CD14-positive monocyte (primary cell): Measurements from ENCODE around the gene LAMTOR4. TPM values are rescaled to one million over a fixed set of nuclear protein-coding genes. Genes with fewer than 3 reads are reported as not detected.
A peak's percentile ranks its signal among the peaks of the same experiment; 100 is the strongest.

Experiments
- DNase-seq, 3 donors: peaks; one replicate each; pipeline ENCODE4 v3.0.0-alpha.2; 2011 to 2022
- H2AFZ ChIP-seq: 2 replicates; pipeline ENCODE4 v1.6.0; 2012; ENCODE audit warnings: mild to moderate bottlenecking, low read depth, low read length, inconsistent platforms; ENCODE audit not compliant: insufficient read depth, poor library complexity, severe bottlenecking
- H3K27ac ChIP-seq, 2 donors: 1 replicate in 1 of 2; 2 replicates in 1 of 2; pipeline ENCODE4 v1.5.1; 2012 to 2013; ENCODE audit warnings: low read length in 2 of 2, control low read depth in 1 of 2, inconsistent platforms in 1 of 2, low read depth in 1 of 2, mild to moderate bottlenecking in 1 of 2
- H3K27me3 ChIP-seq, 2 donors: one replicate each; pipeline versions ENCODE4 v1.6.0 to v1.6.1; 2011 to 2013; ENCODE audit warnings: low read length in 2 of 2; ENCODE audit not compliant: control insufficient read depth in 2 of 2, insufficient read depth in 2 of 2
- H3K36me3 ChIP-seq, 2 donors: replicated peaks in 1 of 2; 1 replicate in 1 of 2; 2 replicates in 1 of 2; pipeline versions ENCODE4 v1.5.1 to v1.6.1; 2012 to 2013; ENCODE audit warnings: low read length in 2 of 2, control low read depth in 1 of 2, inconsistent platforms in 1 of 2, mild to moderate bottlenecking in 1 of 2; ENCODE audit not compliant: insufficient read depth in 2 of 2, control insufficient read depth in 1 of 2
- H3K4me1 ChIP-seq, 2 donors: 1 replicate in 1 of 2; 2 replicates in 1 of 2; pipeline versions ENCODE4 v1.5.1 to v1.6.1; 2012 to 2013; ENCODE audit warnings: low read length in 2 of 2, control low read depth in 1 of 2, inconsistent platforms in 1 of 2, mild to moderate bottlenecking in 1 of 2, moderate library complexity in 1 of 2; ENCODE audit not compliant: insufficient read depth in 2 of 2, control insufficient read depth in 1 of 2
- H3K4me2 ChIP-seq: replicated peaks from 2 replicates; pipeline ENCODE3; 2012; ENCODE audit warnings: low read length, moderate library complexity, mild to moderate bottlenecking; ENCODE audit not compliant: poor library complexity, severe bottlenecking; ENCODE audit errors: extremely low read depth
- H3K4me3 ChIP-seq, 3 experiments: fragments of 200-600 bp in 1 of 3; sonication (generic) in 1 of 3; replicated peaks in 1 of 3; 1 replicate in 2 of 3; 2 replicates in 1 of 3; pipeline ENCODE4 v1.5.1; 2011 to 2013; ENCODE audit warnings: low read length in 3 of 3, mild to moderate bottlenecking in 3 of 3, control low read depth in 2 of 3, low read depth in 2 of 3, inconsistent platforms in 1 of 3, moderate library complexity in 1 of 3
- H3K79me2 ChIP-seq: 2 replicates; pipeline ENCODE4 v1.6.0; 2012; ENCODE audit warnings: mild to moderate bottlenecking, control low read depth, inconsistent platforms, low read length, moderate library complexity; ENCODE audit not compliant: insufficient read depth
- H3K9ac ChIP-seq: 2 replicates; pipeline ENCODE4 v1.6.0; 2017; ENCODE audit warnings: low read length, mild to moderate bottlenecking; ENCODE audit not compliant: insufficient read depth, poor library complexity, severe bottlenecking
- H3K9me3 ChIP-seq, 2 donors: replicated peaks in 1 of 2; 1 replicate in 1 of 2; 2 replicates in 1 of 2; pipeline versions ENCODE4 v1.5.1 to v1.6.1; 2012 to 2013; ENCODE audit warnings: low read length in 2 of 2, control low read depth in 1 of 2; ENCODE audit not compliant: control insufficient read depth in 1 of 2, insufficient read depth in 1 of 2
- H4K20me1 ChIP-seq: 2 replicates; pipeline ENCODE4 v1.6.0; 2012; ENCODE audit warnings: mild to moderate bottlenecking, low read length, control low read depth, moderate library complexity; ENCODE audit not compliant: insufficient read depth
- H3K27ac Mint-ChIP-seq, 7 donors: one replicate each; pipeline ENCODE4 v1.8.0; 2020; ENCODE audit warnings: mild to moderate bottlenecking in 7 of 7, mixed read lengths in 7 of 7, moderate library complexity in 6 of 7, inconsistent platforms in 2 of 7
- H3K27me3 Mint-ChIP-seq, 3 donors: one replicate each; pipeline ENCODE4 v1.8.0; 2021 to 2022; ENCODE audit warnings: low read depth in 3 of 3, mild to moderate bottlenecking in 3 of 3, mixed read lengths in 3 of 3, moderate library complexity in 3 of 3, inconsistent platforms in 1 of 3
- H3K36me3 Mint-ChIP-seq, 2 donors: one replicate each; pipeline ENCODE4 v1.8.0; 2020; ENCODE audit warnings: mixed read lengths in 2 of 2, inconsistent platforms in 1 of 2, mild to moderate bottlenecking in 1 of 2
- H3K4me1 Mint-ChIP-seq: one replicate; pipeline ENCODE4 v1.8.0; 2020; ENCODE audit warnings: mild to moderate bottlenecking, mixed read lengths
- H3K4me3 Mint-ChIP-seq, 2 donors: one replicate each; pipeline ENCODE4 v1.8.0; 2020; ENCODE audit warnings: mild to moderate bottlenecking in 2 of 2, mixed read lengths in 2 of 2, moderate library complexity in 1 of 2
- H3K9me3 Mint-ChIP-seq, 7 donors: one replicate each; pipeline ENCODE4 v1.8.0; 2020 to 2022; ENCODE audit warnings: mixed read lengths in 7 of 7, mild to moderate bottlenecking in 6 of 7, moderate library complexity in 6 of 7, inconsistent platforms in 2 of 7
- WGBS: methylation state at CpG from one replicate; pipeline ENCODE4 v1.1.5; 2013; ENCODE audit warnings: missing lambda C conversion rate; ENCODE audit not compliant: insufficient coverage; 5-methylcytosine and 5-hydroxymethylcytosine counted together
- intact Hi-C, 2 donors: fragments of 100-400 bp; cut with micrococcal nuclease; formaldehyde crosslinking; loops; one replicate each; pipeline versions ENCODE4 v1.15.0 to v1.15.1; 2023
- polyA plus RNA-seq, 3 donors: library from polyadenylated mRNA; depleted of rRNA in 1 of 3; unstranded in 2 of 3; stranded (reverse) in 1 of 3; fragments of 300-500 nt in 2 of 3; fragments of >200 nt in 1 of 3; fragmentation: Illumina TruSeq in 2 of 3; gene quantifications; 1 replicate in 2 of 3; 2 replicates in 1 of 3; pipeline ENCODE4 v1.2.3, GENCODE V29; 2012 to 2021
- TF ChIP-seq, protein P1 (sequence below): fragments of 200-600 bp; IDR thresholded peaks from one replicate; pipeline ENCODE4 v1.8.0; 2022; ENCODE audit warnings: antibody characterized with exemption, mild to moderate bottlenecking

The LAMTOR4 gene
- polyA plus RNA-seq, 3 donors = 533 to 754 (median 621) TPM

DNA sequence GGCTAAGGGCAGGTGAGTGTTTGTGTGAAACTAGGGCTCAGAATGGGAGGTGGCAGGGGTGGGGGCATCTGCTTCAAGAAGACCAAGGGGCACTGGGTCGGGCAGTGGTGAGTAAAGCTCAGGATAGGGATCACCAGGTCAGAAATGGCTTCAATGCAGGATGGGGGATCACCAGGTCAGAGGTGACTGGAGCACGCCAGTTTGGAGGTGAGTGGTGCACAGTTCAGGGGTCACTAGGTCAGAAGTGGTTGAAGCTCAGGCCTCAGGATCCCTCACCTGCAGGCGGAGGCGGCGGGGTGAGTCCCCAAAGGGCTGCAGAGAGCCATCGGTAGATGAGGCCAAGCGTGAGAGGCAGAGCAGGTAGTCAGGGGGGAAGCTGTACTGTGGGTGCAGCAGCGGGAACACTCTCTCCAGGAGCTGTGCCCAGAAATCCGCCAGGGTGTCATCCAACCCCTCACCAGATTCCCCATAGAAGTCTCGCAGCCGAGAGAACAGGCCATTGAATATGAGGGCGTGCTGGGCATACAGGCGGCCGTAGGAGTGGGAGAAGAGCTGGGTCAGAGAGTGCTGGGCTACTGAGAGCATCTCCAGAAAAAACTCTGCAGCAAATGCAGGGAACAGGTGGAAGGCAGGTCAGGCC, 26.7 kb downstream of the LAMTOR4 start:
- H3K4me1 ChIP-seq = peaks cover 22 to 30% of the 10 kb centered on the region in 2 donors
- no peak overlapping the region for H2AFZ ChIP-seq
- Mint-ChIP-seq H3K4me3 (peak overlapping the region in 1 of 2 donors; percentile 31), H3K36me3 (peaks cover 3 to 11% of the 10 kb centered on the region in 2 donors), H3K4me1 (peaks cover 22% of the 10 kb centered on the region), H3K27me3 (peaks cover 33 to 52% (median 44%) of the 10 kb centered on the region in 3 donors), H3K9me3 (peaks cover 0 to 19% (median 11%) of the 10 kb centered on the region in 7 donors), H3K27ac (peak overlapping the region in 2 of 7 donors; percentile 44 to 59)
- peaks cover 5 to 6% of the 10 kb centered on the region in 2 donors for H3K9me3 ChIP-seq
- intact Hi-C loops = no loop called here
- TF ChIP-seq, protein P1, sequence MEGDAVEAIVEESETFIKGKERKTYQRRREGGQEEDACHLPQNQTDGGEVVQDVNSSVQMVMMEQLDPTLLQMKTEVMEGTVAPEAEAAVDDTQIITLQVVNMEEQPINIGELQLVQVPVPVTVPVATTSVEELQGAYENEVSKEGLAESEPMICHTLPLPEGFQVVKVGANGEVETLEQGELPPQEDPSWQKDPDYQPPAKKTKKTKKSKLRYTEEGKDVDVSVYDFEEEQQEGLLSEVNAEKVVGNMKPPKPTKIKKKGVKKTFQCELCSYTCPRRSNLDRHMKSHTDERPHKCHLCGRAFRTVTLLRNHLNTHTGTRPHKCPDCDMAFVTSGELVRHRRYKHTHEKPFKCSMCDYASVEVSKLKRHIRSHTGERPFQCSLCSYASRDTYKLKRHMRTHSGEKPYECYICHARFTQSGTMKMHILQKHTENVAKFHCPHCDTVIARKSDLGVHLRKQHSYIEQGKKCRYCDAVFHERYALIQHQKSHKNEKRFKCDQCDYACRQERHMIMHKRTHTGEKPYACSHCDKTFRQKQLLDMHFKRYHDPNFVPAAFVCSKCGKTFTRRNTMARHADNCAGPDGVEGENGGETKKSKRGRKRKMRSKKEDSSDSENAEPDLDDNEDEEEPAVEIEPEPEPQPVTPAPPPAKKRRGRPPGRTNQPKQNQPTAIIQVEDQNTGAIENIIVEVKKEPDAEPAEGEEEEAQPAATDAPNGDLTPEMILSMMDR = no peak
- H3K4me3 ChIP-seq = no peak overlapping the region
- peaks cover 16 to 26% of the 10 kb centered on the region in 2 donors for H3K27me3 ChIP-seq
- 97% methylated on average over 2 of the region's 14 CpGs for WGBS
- H3K36me3 ChIP-seq = no peaks in the 10 kb centered on the region
- H3K4me2 ChIP-seq = no peak overlapping the region
- no peaks in the 10 kb centered on the region for H4K20me1 ChIP-seq
- no peak overlapping the region for H3K9ac ChIP-seq
- H3K27ac ChIP-seq = no peak overlapping the region
- no peak for DNase-seq
- no peaks in the 10 kb centered on the region for H3K79me2 ChIP-seq

DNA sequence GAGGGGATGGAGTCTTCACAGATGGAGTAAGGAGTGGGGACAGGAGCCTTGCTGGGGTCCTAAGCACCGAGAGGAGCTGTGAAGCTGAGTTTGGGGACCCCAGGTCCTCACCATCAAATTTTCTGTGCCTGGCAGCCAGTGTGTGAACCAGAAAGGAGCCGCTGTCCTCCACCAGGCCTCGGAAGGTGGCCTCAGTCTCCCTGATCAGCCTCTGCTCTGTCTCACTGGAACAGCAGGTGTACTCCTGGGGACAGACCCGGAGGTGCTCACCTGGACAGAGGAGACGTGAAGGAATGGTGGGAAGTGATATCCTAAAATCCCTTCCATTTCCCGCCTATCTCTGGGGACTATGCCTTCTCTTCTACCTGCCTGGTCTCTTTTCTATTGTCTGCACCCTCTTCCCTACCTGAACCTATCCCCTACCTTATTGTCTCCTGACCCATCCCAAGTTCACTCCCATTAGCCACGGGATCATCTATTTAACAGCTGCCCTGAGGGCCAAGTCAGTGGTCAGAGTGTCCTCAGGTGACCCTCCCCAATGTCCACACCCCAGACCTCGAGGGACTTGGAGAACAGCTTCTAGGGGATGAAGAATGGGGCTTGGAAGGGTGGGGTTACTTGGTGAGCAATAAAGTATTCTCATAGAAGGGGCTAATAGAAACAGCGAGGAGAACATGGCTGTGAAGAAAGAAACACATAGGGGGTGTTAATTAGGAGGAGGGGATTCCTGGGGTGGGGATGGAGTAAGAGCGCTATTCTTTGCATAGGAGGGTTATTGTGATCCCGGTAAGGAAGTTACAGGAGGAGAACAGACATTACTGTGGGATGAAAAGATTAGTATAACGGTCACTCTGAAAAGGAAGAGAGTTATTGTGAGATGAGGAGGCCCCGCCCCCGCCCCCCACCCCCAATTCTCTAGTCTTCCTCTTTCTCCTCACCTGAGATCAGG, 27.7 kb downstream of the LAMTOR4 start:
- H3K27ac ChIP-seq = no peak overlapping the region

More for the DNA sequence above, 27.7 kb downstream of the LAMTOR4 start:
- H3K9me3 Mint-ChIP-seq = peaks cover 0 to 13% (median 7%) of the 10 kb centered on the region in 7 donors
- peaks cover 8 to 18% of the 10 kb centered on the region in 2 donors for H3K27me3 ChIP-seq
- H3K4me3 ChIP-seq = peak overlapping the region; percentile 30 to 82 (median 57)
- no peaks in the 10 kb centered on the region for H3K79me2 ChIP-seq
- H3K9ac ChIP-seq = no peak overlapping the region
- no peak for DNase-seq
- peaks cover 0 to 7% of the 10 kb centered on the region in 2 donors for H3K36me3 Mint-ChIP-seq
- H3K27ac Mint-ChIP-seq = no peak overlapping the region
- peaks cover 32 to 54% (median 42%) of the 10 kb centered on the region in 3 donors for H3K27me3 Mint-ChIP-seq
- TF ChIP-seq, protein P1 = no peak
- intact Hi-C loops = loop anchor here in 1 of 2 donors (2.0 kb wide), 1 partner anchor 28 kb away; the partner anchor contains the start of gene LAMTOR4
- WGBS = 94% methylated on average over 5 of the region's 14 CpGs
- H3K4me1 Mint-ChIP-seq = peaks cover 22% of the 10 kb centered on the region
- H4K20me1 ChIP-seq = no peaks in the 10 kb centered on the region
- no peaks in the 10 kb centered on the region for H3K36me3 ChIP-seq
- peaks cover 5 to 6% of the 10 kb centered on the region in 2 donors for H3K9me3 ChIP-seq
- peak overlapping the region; percentile 95 for H3K4me2 ChIP-seq
- peak overlapping the region; percentile 93 for H2AFZ ChIP-seq
- H3K4me1 ChIP-seq = peaks cover 18 to 25% of the 10 kb centered on the region in 2 donors
- peak overlapping the region; percentile 76 to 85 for H3K4me3 Mint-ChIP-seq
